ENCODE results near the gene CHGA.

Gene CHGA

GRCh38 chr14:92927349-92928257, 4.7 kb downstream of the CHGA start:
- TF ChIP-seq ZFX (IDR thresholded peaks at IDR 0.05) (no peak), CTCF (conservative IDR thresholded peaks at IDR 0.05) (no peak)
- no peak overlapping the region for H3K27ac ChIP-seq

GRCh38 chr14:92928258-92928629, 5.3 kb downstream of the CHGA start:
- TF ChIP-seq ZFX (IDR thresholded peaks at IDR 0.05) = no peak
- no peak for TF ChIP-seq CTCF (conservative IDR thresholded peaks at IDR 0.05)
- H3K27ac ChIP-seq = no peak overlapping the region

GRCh38 chr14:92928961-92929688, 6.2 kb downstream of the CHGA start:
- TF ChIP-seq CTCF (conservative IDR thresholded peaks at IDR 0.05) = no peak
- TF ChIP-seq ZFX (IDR thresholded peaks at IDR 0.05) = no peak
- no peak overlapping the region for H3K27ac ChIP-seq

- TF ChIP-seq ZFX (IDR thresholded peaks at IDR 0.05) (no peak), CTCF (conservative IDR thresholded peaks at IDR 0.05) (no peak)
- no peak overlapping the region for H3K27ac ChIP-seq
These were observed 7.0 kb downstream of the CHGA start for GRCh38 chr14:92929689-92930608.

GRCh38 chr14:92930737-92931602, 8.0 kb downstream of the CHGA start:
- no peak overlapping the region for H3K27ac ChIP-seq
- no peak for TF ChIP-seq CTCF (conservative IDR thresholded peaks at IDR 0.05)
- no peak for TF ChIP-seq ZFX (IDR thresholded peaks at IDR 0.05)

- H3K27ac ChIP-seq = no peak overlapping the region
- no peak for TF ChIP-seq ZFX (IDR thresholded peaks at IDR 0.05)
- TF ChIP-seq CTCF (conservative IDR thresholded peaks at IDR 0.05) = no peak
These were observed 8.9 kb downstream of the CHGA start for GRCh38 chr14:92931681-92932447.
